Jurkat, Clone E6-1 (cell line): ENCODE measurements around the gene NR2F1-AS1.
"Not testable (repeated sequence)": the region's sequence is repeated elsewhere in the genome, so short reads cannot be mapped to it uniquely, and the experiment has no call there.

ENCODE experiments used
- DNase-seq: peaks from one replicate; pipeline ENCODE4 v3.0.0-alpha.2; 2011; ENCODE audit warnings: low read depth, low spot score
- H3K4me3 ChIP-seq: 2 replicates; pipeline ENCODE4 v1.5.1; 2011; ENCODE audit warnings: mild to moderate bottlenecking, low read length, control low read depth, moderate library complexity

Gene NR2F1-AS1

DNA sequence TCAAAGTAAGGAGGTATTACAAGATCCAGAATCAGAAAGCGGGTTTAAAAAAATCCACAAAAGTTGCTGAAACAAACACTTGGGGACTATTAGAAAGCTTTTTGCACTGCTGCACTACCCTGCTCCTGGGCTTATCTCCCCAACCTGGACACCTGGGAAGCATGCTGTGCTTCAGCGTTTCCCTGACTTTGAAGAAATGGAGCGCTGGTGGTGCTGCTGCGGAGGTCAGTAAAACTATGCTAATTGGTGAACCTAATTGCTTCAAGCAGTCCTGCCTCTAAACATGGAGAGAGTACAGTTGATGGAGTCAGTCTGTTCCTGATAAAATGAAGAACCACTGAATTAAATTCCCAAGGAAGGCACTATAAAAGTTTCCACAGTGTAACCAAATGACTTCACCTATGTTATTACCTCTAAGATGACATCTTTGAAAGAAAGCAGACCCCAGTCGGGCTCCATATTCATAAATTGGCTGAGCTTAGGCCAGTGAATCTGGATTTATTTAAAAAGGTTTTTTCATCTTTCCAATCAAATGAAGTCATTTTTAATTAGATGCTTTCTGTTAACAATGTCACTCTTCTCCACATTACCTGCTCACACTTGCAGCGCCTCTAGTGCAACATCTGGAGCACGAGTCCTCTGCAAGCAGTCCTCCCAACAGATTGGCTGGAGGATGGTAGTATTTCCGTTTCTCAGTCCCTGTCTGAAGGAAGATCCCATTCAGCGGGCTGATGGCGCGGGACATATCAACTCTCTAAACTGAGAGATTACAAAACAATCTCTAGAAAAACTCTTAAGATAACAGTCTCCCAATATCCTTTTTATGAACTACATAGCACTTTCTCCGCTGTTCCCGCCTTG is 11.5 kb downstream of the NR2F1-AS1 start:
- H3K4me3 ChIP-seq, result no peak overlapping the region
- DNase-seq, result no peak

DNA sequence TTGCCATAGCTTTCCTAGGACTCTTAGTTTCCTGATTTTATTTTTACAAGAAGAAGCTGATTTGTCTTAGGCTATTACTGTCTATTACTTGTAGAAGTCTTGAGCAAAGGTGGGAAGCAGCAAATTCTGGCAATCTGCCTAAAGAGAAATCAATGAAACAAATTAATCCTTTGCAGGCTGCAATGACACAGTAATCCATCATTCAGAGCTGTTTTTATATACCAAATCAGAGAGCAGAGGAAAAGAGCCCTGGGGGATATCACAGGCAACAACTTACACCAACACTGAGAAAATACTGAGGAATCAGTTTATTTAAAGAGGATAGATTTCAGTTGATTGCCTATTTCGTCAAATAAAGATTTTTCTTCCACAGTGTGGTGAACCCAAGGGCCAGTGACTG is 13.6 kb downstream of the NR2F1-AS1 start:
- no peak overlapping the region for H3K4me3 ChIP-seq
- DNase-seq, result no peak

DNA sequence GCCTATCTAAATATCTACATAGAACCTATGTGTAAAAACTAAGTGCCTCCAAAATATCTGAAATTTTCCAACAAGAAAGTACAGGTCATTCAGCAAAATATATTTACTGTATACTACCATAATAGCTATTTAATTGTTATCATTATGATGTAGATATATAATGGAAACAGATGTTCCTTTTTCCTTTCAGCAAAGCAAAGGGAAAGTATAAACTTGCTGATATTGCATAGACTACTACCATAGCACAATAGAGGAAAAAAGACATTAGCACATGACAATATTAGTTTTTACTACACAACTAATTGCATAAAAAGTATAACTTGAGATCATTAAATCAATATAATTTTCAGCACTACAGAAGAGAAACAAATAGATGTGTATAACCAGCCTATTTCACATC is 14.9 kb downstream of the NR2F1-AS1 start:
- no peak overlapping the region for H3K4me3 ChIP-seq
- DNase-seq, result no peak

DNA sequence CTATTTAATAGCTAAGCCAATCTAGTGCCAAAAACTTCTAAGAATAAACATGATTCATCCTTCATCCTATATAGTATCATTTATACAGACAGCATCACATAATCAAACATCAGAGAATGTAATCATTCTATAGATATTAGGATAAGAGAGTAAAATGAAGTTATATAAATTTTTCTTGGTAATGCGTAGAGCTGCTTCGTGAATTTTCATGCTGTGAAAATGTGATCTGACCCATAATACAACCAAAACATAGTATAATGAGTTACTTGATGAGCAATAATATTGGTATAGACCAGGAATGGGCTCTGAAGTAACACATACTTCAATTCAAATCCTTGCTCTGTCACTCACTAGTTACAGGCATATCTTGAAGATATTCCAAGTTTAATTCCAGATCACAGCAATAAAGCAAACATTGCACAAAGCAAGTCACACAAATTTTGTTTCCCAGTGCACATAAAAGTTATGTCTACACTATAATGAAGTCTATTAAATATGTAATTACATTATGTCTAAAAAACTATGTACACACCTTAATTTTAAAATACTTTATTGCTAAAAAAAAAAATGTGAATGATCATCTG is 23.9 kb downstream of the NR2F1-AS1 start:
- H3K4me3 ChIP-seq, result no peak overlapping the region
- DNase-seq, result no peak

DNA sequence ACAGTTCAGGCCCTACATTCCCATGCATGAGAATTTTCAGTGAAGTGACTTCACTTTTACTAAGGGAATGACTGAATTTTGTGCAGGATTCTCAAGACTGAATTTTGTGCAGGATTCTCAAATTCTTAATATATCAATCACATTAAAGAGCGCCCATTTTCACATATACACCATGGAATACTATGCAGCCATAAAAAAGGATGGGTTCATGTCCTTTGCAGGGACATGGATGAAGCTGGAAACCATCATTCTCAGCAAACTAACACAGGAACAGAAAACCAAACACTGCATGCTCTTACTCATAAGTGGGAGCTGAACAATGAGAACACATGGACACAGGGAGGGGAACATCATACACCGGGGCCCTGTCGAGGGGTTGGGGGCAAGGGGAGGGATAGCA is 31.4 kb downstream of the NR2F1-AS1 start:
- H3K4me3 ChIP-seq, DNase-seq: not testable (repeated sequence)

DNA sequence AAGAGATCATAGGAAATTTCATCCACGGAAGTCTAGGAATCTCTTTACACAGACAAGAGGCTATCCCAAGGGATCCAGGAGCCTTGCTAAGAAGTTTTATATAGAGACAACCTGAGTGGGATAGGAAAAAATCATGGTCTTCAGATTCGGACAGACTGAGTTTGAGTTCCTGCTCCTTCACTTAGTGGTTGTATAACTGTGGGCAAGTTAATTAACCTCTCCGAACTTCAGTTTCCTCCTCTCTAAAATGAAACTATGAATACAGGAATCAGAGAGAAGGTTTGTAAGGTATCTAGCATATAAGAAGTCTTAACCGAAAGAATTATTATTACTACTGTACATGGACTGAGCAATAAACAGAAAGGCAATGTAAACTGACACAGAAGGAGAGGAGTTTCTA is 35.1 kb downstream of the NR2F1-AS1 start:
- DNase-seq, result no peak
- no peak overlapping the region for H3K4me3 ChIP-seq

DNA sequence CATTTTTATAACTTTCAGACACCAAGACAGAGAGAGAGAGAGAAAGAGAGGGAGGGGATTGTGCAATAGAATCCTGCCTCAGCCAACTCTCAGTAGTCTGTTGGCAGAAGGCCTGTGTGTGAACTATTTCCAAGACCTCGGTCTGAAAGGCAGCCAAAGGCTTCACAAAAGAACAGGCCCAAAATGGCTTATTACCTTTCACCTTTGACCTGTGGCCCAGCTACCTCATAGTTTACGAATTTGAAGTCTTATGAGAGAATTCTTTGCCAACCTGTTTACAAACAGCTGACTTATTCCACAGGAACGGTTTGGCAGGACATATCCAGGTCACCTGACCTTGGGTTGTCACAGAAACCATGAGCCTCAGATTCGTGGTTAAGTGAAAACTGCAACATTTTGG is 48.6 kb downstream of the NR2F1-AS1 start:
- DNase-seq, result no peak
- H3K4me3 ChIP-seq, result no peak overlapping the region

DNA sequence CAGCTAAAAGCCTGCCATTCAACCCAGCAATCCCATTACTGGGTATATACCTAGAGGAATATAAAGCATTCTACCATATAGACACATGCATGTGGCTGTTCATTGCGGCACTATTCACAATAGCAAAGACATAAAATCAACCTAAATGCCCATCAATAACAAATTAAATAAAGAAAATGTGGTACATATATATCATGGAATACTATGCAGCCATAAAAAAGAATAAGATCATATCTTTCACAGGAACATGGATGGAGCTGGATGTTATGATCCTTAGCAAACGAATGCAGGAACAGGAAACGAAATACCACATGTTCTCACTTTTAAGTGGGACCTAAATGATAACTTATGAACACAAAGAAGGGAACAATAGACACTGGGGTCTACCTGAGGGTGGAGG is 59.2 kb downstream of the NR2F1-AS1 start:
- not testable (repeated sequence) for DNase-seq, H3K4me3 ChIP-seq

DNA sequence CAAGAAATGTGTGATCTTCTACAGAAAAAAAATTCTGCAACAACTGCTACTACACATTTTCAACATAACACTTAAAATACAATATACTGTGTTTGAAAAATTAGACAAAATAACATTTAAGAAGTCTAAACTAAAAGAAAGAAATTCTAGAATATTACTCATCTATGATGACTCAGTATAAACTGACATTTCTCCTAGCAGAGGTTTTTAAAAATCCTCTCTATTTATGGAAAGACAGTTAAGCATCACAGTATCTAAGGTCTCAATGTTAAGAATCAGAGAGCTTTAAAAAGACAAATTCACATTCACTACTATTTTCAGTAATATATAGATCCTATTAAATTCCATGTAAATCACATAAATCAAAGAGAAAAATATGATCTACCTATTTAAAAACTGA is 61.3 kb downstream of the NR2F1-AS1 start:
- DNase-seq, result no peak
- no peak overlapping the region for H3K4me3 ChIP-seq

DNA sequence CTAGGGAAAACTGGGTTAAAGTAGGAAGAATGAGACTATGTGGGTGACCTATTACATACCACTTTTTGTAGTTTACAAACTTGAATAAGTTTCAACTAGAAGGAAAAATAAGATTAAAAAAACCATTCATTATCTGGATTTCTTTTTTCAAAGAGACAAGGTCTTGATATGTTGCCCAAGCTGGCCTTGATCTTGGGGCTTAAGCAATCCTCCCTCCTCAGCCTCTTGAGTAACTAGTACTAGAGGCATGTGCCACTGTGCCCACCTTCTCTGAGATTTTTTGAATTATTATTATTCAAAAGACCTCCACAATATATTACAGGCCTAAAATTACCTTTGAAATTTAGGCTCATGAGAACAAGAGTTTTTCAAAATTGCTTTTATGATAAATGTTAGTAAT is 63.2 kb downstream of the NR2F1-AS1 start:
- no peak for DNase-seq

DNA sequence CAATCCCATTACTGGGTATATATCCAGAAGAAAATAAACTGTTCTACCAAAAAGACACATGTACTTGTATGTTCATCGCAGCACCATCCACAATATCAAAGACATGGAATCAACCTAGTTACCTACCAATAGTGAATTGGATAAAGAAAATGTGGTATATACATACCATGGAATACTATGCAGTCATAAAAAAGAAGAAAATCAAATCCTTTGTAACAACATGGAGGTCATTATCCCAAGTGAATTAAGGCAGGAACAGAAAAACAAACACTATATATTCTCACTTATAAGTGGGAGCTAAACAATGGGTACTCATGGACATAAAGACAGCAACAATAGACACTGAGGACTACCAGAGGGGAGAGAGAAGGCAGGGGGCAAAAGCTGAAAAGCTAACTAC is 67.7 kb downstream of the NR2F1-AS1 start:
- no peak for DNase-seq
- no peak overlapping the region for H3K4me3 ChIP-seq

More for the DNA sequence above, 63.2 kb downstream of the NR2F1-AS1 start:
- H3K4me3 ChIP-seq, result no peak overlapping the region

DNA sequence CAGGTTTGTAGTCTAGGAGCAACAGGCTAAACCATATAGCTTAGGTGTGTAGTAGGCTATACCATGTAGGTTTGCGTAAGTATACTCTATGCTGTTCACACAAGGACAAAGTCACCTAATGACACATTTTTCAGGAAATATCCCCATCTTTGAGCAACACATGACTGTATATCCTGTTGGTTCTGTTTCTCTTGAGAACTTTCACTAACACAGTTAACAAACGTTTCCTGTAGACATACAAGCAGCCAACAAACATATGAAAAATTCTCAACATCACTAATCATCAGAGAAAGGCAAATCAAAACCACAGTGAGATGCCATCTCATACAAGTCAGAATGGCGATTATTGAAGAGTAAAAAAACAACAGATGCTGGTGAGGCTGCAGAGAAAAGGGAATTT is 68.2 kb downstream of the NR2F1-AS1 start:
- DNase-seq, result no peak

DNA sequence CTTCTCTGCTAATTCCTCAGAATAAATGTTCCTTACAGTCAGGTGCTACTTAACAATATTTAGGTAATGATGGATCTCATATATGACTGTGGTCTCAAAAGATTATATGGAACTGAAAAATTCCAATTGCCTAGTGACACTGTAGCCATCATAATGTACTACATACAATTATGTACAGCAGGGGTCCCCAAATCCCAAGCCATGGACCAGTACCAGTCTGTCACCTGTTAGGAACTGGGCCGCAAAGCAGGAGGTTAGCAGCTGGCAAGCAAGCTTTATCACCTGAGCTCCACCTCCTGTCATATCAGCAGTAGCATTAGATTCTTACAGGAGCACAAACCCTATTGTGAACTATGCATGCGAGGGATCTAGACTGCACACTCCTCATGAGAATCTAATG is 69.6 kb downstream of the NR2F1-AS1 start:
- H3K4me3 ChIP-seq, result no peak overlapping the region
- no peak for DNase-seq

More for the DNA sequence above, 68.2 kb downstream of the NR2F1-AS1 start:
- no peak overlapping the region for H3K4me3 ChIP-seq

DNA sequence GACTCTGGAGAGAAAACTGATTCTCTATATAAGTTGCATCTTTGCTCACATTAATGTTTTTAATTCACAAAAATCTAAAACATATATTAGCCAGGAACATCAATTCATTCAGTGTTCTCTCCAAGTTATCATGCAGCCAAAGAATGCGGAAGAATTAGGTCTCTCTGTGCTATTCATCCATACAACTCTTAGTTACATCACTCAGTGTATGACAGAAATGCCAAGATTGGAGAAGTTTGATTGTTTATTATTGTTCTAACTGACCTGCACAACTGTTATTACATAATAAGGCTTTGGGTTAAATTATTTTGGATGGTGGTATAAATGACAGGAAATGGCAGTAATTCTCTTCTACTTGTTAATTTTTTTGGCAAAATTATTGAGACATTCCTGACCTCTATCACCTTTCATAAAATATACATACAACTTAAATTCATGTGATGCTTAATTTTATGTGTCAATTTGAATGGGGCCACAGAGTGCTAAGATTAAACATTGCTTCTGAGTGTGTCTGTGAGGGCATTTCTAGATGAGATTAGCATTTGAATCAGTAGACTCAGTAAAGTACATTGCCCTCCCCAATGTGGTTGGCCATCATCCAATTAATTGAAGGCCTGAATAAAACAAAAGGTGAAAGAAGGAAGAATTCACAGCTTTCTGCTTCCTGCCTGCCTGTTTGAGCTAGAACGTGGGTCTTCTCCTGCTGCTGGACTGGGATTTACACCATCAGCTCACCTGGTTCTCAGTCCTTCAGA is 70.2 kb downstream of the NR2F1-AS1 start:
- H3K4me3 ChIP-seq, result no peak overlapping the region
- DNase-seq, result no peak

DNA sequence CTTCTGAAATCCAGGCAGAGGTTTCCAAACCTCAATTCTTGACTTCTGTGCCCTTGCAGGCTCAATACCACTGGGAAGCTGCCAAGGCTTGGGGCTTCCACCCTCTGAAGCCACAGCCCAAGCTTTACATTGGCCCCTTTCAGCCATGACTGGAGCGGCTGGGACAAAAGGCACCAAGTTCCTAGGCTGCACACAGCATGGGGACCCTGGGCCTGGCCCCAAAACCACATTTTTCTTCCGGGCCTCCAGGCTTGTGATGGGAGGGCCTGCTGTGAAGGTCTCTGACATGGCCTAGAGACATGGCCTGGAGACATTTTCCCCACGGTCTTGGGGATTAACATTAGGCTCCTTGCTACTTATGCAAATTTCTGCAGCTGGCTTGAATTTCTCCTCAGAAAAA is 75.5 kb downstream of the NR2F1-AS1 start:
- H3K4me3 ChIP-seq, DNase-seq: not testable (repeated sequence)

DNA sequence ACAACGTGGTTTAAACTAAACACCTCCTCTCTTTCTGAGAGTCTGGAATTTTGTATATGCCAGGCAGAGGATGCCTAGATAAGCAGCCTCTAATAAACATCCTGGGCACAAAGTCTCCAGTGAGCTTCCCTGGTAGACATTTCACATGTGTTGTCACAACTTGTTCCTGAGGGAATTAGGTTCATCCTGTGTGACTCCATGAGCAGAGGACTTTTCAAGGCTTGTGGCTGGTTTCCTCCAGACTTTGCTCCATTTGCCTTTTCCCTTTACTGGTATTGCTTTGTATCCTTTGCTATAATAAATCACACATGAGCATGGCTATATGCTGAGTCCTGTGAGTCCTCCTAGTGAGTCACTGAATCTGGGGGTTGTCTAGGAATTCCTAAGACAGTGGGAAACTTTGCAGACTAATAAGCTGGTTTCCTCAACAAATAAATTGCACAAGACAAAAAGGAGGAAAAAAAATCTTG is 77.4 kb downstream of the NR2F1-AS1 start:
- no peak overlapping the region for H3K4me3 ChIP-seq
- no peak for DNase-seq

DNA sequence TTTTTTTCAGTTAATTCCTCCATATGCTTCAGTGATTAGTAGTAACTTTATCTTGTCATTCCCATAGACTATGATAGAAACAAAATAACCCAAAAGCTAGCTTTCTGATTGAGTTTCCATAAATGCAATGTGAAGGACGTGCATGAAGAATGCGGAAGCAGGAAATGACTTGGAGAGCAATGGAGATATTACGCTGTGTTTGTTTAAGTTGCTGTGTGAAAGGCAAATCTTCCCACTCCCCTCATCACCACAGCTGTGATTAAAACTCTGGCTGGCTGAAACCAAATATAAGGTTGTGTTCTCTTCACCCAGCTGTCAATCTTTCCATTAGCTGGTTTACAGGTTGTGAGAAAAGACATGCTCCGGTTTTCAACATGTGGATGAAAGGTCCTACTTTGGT is 83.9 kb downstream of the NR2F1-AS1 start:
- no peak overlapping the region for H3K4me3 ChIP-seq

DNA sequence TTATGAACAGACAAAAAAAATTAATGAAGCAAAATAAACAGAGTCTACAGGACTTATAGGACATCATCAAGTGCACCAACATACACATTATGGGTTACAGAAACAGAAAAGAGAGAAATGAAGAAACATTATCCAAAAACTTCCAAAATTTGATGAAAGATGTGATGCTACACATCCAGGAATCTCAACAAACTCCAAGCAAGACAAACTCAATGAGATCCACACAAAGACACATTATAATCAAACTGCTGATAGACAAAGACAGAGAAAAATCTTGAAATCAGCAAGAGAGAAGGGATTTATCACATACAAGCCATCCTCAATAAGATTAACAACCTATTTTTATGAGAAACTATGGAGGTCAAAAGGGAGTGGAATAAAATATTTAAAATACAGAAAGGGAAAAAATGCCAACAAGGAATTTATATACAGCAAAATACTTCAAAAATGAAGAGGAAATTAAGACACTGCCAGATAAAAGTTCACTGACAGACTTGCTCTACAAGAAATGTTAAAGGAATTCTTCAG is 101.0 kb downstream of the NR2F1-AS1 start:
- no peak overlapping the region for H3K4me3 ChIP-seq
- DNase-seq, result no peak

More for the DNA sequence above, 83.9 kb downstream of the NR2F1-AS1 start:
- no peak for DNase-seq

DNA sequence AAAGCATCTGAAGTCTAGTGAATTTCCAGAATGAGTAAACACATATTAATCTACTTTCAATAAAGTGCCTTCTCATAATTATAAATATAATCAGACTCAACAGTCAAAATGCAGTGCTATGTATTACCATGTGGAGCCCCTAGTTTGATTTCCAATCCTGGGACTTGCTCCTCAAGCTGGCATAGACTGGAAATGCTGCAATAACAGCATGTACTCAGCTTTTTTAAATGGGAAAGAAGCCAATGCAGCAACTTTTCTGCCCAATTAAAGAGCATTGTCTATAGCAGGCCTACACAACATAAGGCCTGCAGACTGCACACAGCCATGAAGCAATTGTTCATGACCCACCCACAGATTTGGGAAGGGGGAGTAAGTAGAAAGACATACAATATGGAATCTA is 103.2 kb downstream of the NR2F1-AS1 start:
- DNase-seq, result no peak
- H3K4me3 ChIP-seq, result no peak overlapping the region

DNA sequence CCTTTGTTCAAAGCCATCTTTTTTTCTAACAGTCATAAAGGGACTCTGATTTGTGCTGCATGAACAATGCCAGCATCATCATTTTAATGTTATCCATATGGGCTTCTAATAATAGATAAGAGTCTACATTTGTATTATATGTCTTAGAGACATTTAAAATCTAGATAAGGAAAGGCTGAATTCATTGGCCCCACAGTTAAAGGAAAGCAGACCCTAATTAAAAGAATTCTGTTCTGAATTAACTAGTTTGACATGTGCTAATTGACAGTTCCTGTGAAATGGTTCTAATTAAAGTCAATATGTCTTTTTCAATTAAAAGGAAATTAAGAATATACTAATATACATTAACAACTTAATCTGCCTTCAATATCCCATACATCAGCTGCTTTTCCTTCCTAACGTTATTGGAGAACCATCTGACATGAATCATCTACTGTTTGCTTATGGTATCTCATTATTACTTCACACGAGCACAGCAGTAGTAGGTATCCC is 104.7 kb downstream of the NR2F1-AS1 start:
- no peak overlapping the region for H3K4me3 ChIP-seq
- no peak for DNase-seq
